Melanocyte of skin (primary cell): Measurements from ENCODE around the gene XDH. TPM values are rescaled to one million over a fixed set of nuclear protein-coding genes. Genes with fewer than 3 reads are reported as not detected.

ENCODE experiments used
- total RNA-seq, 2 donors: library from RNA; depleted of rRNA; stranded (reverse); fragments of >200 nt; gene quantifications; 2 replicates each; pipeline ENCODE4 v1.2.3, GENCODE V29; 2012

Gene XDH
- under 1 TPM in 1 of 2 donors, not detected in 1; under 0.01 TPM for total RNA-seq

DNA sequence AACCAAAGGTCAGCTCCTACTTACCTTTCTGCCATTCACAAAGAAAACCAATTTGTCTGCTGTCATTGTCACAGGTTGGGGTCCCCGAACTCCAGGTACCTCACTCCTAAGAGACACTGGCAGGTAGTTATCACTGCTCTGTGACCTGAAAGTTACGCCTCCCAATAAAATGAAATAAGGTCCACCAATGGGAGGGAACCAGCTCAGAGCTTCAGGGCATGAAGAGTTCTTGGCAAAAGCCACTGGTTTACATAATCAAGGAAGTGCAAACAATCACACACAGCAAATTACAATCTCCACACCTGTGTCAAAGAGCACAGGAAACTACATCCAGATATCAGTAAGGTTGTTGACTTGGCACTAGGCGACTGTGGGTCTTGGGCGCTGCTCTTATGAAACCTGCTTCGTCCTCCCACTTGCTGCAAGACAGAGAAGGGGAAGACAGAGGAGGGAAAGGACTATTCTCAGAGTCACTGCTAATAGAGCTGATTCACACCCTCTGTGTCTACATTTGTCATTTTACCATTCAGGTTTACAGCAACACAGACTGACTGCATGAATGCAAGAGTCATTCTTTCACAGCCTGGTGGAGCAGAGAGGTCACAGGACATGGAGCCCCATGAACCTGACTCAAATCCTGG lies at the start of gene XDH:
Gene XDH, minus strand, starts transcription at position 142 of the 641 bp plus-strand sequence. Its CDS starts 76 bp downstream, at position 66.

Other genes starting within 250 kb of the XDH start
- gene CAPN14, start 197.2 kb downstream of the XDH start, total RNA-seq = under 1 TPM; 0.33 to 0.34 TPM
- gene EHD3, start 180.6 kb downstream of the XDH start, total RNA-seq = 1 to 10 TPM; 5.3 to 7.6 TPM
- under 1 TPM in 1 of 2 donors, not detected in 1; under 0.01 TPM for gene SRD5A2, start 166.2 kb upstream of the XDH start, total RNA-seq